Mesenchymal stem cell (in vitro differentiated cells and primary cell): ENCODE results near the gene MRPS21.

Experiments used
- DNase-seq: peaks from one replicate; pipeline ENCODE4 v3.0.0-alpha.2; 2013
- H2AFZ ChIP-seq: one replicate; pipeline ENCODE4 v1.6.1; 2013; ENCODE audit warnings: low read depth, mild to moderate bottlenecking, control low read depth, inconsistent platforms, low read length, moderate library complexity
- H2AK5ac ChIP-seq: 2 replicates; pipeline ENCODE4 v1.6.1; 2013; ENCODE audit warnings: low read length, moderate library complexity, mild to moderate bottlenecking, inconsistent platforms; ENCODE audit not compliant: severe bottlenecking
- H2BK120ac ChIP-seq: one replicate; pipeline ENCODE4 v1.6.1; 2013; ENCODE audit warnings: low read depth, mild to moderate bottlenecking, inconsistent platforms, low read length, moderate library complexity
- H2BK12ac ChIP-seq, 2 experiments: one replicate each; pipeline ENCODE4 v1.6.1; 2013; ENCODE audit warnings: inconsistent platforms in 2 of 2, low read length in 2 of 2, mild to moderate bottlenecking in 2 of 2, moderate library complexity in 2 of 2, control low read depth in 1 of 2
- H2BK15ac ChIP-seq: one replicate; pipeline ENCODE4 v1.6.1; 2013; ENCODE audit warnings: mild to moderate bottlenecking, low read depth, inconsistent platforms; ENCODE audit not compliant: poor library complexity, severe bottlenecking
- H2BK5ac ChIP-seq: 2 replicates; pipeline ENCODE4 v1.6.1; 2013; ENCODE audit warnings: low read depth, mild to moderate bottlenecking, low read length, control low read depth, inconsistent platforms; ENCODE audit not compliant: poor library complexity, severe bottlenecking
- H3K14ac ChIP-seq, 2 experiments: one replicate each; pipeline ENCODE4 v1.6.1; 2013; ENCODE audit warnings: inconsistent platforms in 2 of 2, low read length in 2 of 2, control low read depth in 1 of 2, mild to moderate bottlenecking in 1 of 2, moderate library complexity in 1 of 2
- H3K18ac ChIP-seq, 2 experiments: one replicate each; pipeline ENCODE4 v1.6.1; 2013; ENCODE audit warnings: inconsistent platforms in 2 of 2, low read length in 2 of 2, control low read depth in 1 of 2, low read depth in 1 of 2, mild to moderate bottlenecking in 1 of 2
- H3K23ac ChIP-seq, 2 experiments: one replicate each; pipeline ENCODE4 v1.6.1; 2013; ENCODE audit warnings: inconsistent platforms in 2 of 2, low read length in 2 of 2, mild to moderate bottlenecking in 2 of 2, moderate library complexity in 2 of 2, control low read depth in 1 of 2
- H3K27ac ChIP-seq: 2 replicates; pipeline ENCODE4 v1.5.1; 2013; ENCODE audit warnings: mild to moderate bottlenecking, moderate library complexity, low read length, control low read depth, inconsistent platforms; ENCODE audit not compliant: poor library complexity, severe bottlenecking
- H3K27me3 ChIP-seq, 2 experiments: 2 replicates each; pipeline versions ENCODE4 v1.6.1 to v1.7.0; 2013; ENCODE audit warnings: low read length in 2 of 2, mild to moderate bottlenecking in 2 of 2, moderate library complexity in 2 of 2, control low read depth in 1 of 2, inconsistent platforms in 1 of 2; ENCODE audit not compliant: control insufficient read depth in 1 of 2, insufficient read depth in 1 of 2
- H3K36me3 ChIP-seq, 2 experiments: 2 replicates each; pipeline versions ENCODE4 v1.6.1 to v1.7.0; 2013; ENCODE audit warnings: low read length in 2 of 2, control low read depth in 1 of 2, inconsistent platforms in 1 of 2, low read depth in 1 of 2, mild to moderate bottlenecking in 1 of 2; ENCODE audit not compliant: insufficient read depth in 2 of 2, control insufficient read depth in 1 of 2
- H3K4ac ChIP-seq, 2 experiments: one replicate each; pipeline ENCODE4 v1.6.1; 2013; ENCODE audit warnings: inconsistent platforms in 2 of 2, low read length in 2 of 2, mild to moderate bottlenecking in 2 of 2, moderate library complexity in 2 of 2, control low read depth in 1 of 2, low read depth in 1 of 2
- H3K4me1 ChIP-seq: 2 replicates; pipeline ENCODE4 v1.6.1; 2013; ENCODE audit warnings: low read depth, low read length, control low read depth; ENCODE audit not compliant: control insufficient read depth, insufficient read depth
- H3K4me2 ChIP-seq: 2 replicates; pipeline ENCODE4 v1.6.1; 2013; ENCODE audit warnings: low read length, mild to moderate bottlenecking, inconsistent platforms; ENCODE audit not compliant: poor library complexity, severe bottlenecking
- H3K4me3 ChIP-seq, 2 experiments: 2 replicates each; pipeline versions ENCODE4 v1.5.1 to v1.7.0; 2013; ENCODE audit warnings: low read length in 2 of 2, mild to moderate bottlenecking in 2 of 2, control low read depth in 1 of 2, low read depth in 1 of 2; ENCODE audit not compliant: insufficient read depth in 1 of 2
- H3K79me1 ChIP-seq: replicated peaks from 2 replicates; pipeline ENCODE4 v1.6.1; 2013; ENCODE audit warnings: mild to moderate bottlenecking, control low read depth, low read length, inconsistent platforms; ENCODE audit not compliant: poor library complexity, severe bottlenecking
- H3K9ac ChIP-seq: 2 replicates; pipeline ENCODE4 v1.7.0; 2013; ENCODE audit warnings: mild to moderate bottlenecking, low read length, moderate library complexity
- H3K9me3 ChIP-seq: 2 replicates; pipeline ENCODE4 v1.7.0; 2013; ENCODE audit warnings: mild to moderate bottlenecking, low read length; ENCODE audit not compliant: control insufficient read depth
- H4K8ac ChIP-seq: one replicate; pipeline ENCODE4 v1.6.1; 2013; ENCODE audit warnings: inconsistent platforms, mild to moderate bottlenecking, low read length, moderate library complexity
- H4K91ac ChIP-seq: one replicate; pipeline ENCODE4 v1.6.1; 2013; ENCODE audit warnings: mild to moderate bottlenecking, low read length, inconsistent platforms
- WGBS: methylation state at CpG from one replicate; pipeline ENCODE4 v1.1.7; 2013; ENCODE audit warnings: mixed read lengths; 5-methylcytosine and 5-hydroxymethylcytosine counted together

MRPS21 gene

DNA sequence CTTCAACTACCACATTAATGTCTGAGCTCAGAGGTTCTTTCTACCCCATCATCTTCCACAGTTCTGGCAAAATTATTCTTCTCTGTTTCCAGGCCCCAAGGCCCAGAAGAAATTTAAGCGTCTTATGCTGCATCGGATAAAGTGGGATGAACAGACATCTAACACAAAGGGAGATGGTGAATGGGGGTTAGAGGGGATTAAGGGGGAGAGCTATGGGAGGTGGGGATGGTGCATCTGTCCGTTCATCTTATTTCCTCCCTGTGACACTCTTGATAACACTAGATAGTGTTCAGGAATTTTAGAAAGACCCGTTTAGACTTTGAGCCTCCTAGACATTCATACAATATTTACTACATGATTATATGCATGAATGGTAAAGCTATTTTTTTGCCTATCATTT is 52.7 kb downstream of the MRPS21 start:
- no peak overlapping the region for H2BK15ac ChIP-seq
- no peak overlapping the region for H3K18ac ChIP-seq
- no peak overlapping the region for H3K14ac ChIP-seq
- DNase-seq, result no peak
- H3K27me3 ChIP-seq, result no peaks in the 10 kb centered on the region
- H2BK120ac ChIP-seq, result no peak overlapping the region
- H3K27ac ChIP-seq, result no peak overlapping the region
- no peak overlapping the region for H3K9ac ChIP-seq
- H3K23ac ChIP-seq, result no peak overlapping the region
- no peak overlapping the region for H3K4me2 ChIP-seq
- no peak overlapping the region for H4K8ac ChIP-seq
- H4K91ac ChIP-seq, result no peak overlapping the region
- no peak overlapping the region for H2AFZ ChIP-seq
- H2BK12ac ChIP-seq, result no peak overlapping the region
- H3K4ac ChIP-seq, result no peak overlapping the region
- H3K4me1 ChIP-seq, result no peaks in the 10 kb centered on the region
- H3K79me1 ChIP-seq, result peaks cover 10% of the 10 kb centered on the region
- H2BK5ac ChIP-seq, result no peak overlapping the region
- 100% methylated on average over 2 of the region's 4 CpGs for WGBS
- no peak overlapping the region for H3K4me3 ChIP-seq
- no peak overlapping the region for H2AK5ac ChIP-seq
- H3K9me3 ChIP-seq, result no peaks in the 10 kb centered on the region
- H3K36me3 ChIP-seq, result peaks cover 40 to 85% of the 10 kb centered on the region in 2 experiments

DNA sequence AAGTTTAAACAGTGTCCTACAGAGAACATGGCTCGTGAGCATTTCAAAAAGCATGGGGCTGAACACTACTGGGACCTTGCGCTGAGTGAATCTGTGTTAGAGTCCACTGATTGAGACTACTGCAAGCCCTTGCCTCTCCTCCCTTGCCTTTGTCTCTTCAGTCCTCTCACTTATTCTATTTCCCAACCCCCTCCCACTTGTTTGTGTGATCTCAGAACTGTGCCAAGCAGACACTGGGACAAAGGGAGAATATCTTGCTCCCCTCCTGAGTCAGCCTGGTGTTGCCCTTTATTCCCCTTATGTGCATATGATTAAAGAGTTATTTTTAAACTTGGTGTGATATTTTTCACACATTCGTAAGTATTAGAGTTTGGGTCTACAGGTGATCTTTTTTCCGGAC is 59.2 kb downstream of the MRPS21 start:
- Histone ChIP-seq H2BK120ac (no peak overlapping the region), H3K27me3 (no peaks in the 10 kb centered on the region), H3K4ac (no peak overlapping the region), H3K36me3 (peaks cover 23 to 67% of the 10 kb centered on the region in 2 experiments), H2BK5ac (no peak overlapping the region), H3K14ac (no peak overlapping the region), H2BK15ac (no peak overlapping the region), H3K9me3 (no peaks in the 10 kb centered on the region), H3K4me3 (no peak overlapping the region), H4K91ac (no peak overlapping the region), H2AK5ac (no peak overlapping the region), H4K8ac (no peak overlapping the region), H3K18ac (no peak overlapping the region), H3K9ac (no peak overlapping the region), H2AFZ (no peak overlapping the region), H2BK12ac (no peak overlapping the region), H3K4me1 (no peaks in the 10 kb centered on the region), H3K23ac (no peak overlapping the region), H3K79me1 (peaks cover 5% of the 10 kb centered on the region), H3K27ac (no peak overlapping the region), H3K4me2 (no peak overlapping the region)
- no peak for DNase-seq
- over 99% methylated on average over 4 of the region's 4 CpGs for WGBS
